Measurements from ENCODE around the gene DNM3.

DNM3 gene

GRCh38 chr1:172384656-172385055, 543.4 kb downstream of the DNM3 start:
- no CpG with 5 or more reads among the region's 1 CpG for WGBS (ENCODE audit: insufficient coverage)
- DNase-seq = no peak
- no peaks in the 10 kb centered on the region for H3K36me3 ChIP-seq (ENCODE audit: control insufficient read depth in 4 of 4, insufficient read depth in 4 of 4, low read length in 3 of 4)
- CTCF ChIA-PET = interaction anchor here (1.2 kb wide), 1 partner anchor 382 kb away, joined by 3 read pairs; no protein-coding TSS in a partner anchor
- H3K27ac ChIP-seq (ENCODE audit: insufficient read depth in 1 of 2, low read depth in 1 of 2, low read length in 2 of 2, poor library complexity in 1 of 2, severe bottlenecking in 2 of 2) = no peak overlapping the region
- no peaks in the 10 kb centered on the region for H3K9me3 ChIP-seq (ENCODE audit: control extremely low read depth in 1 of 5, control insufficient read depth in 4 of 5, insufficient read depth in 2 of 5, low read depth in 1 of 5, low read length in 4 of 5)
- peaks cover 3 to 22% (median 18%) of the 10 kb centered on the region in 4 experiments for H3K4me1 ChIP-seq (ENCODE audit: control extremely low read depth in 1 of 4, control insufficient read depth in 4 of 4, insufficient read depth in 4 of 4, low read length in 3 of 4)
- no peaks in the 10 kb centered on the region for H3K27me3 ChIP-seq (replicated peaks in 2 of 5; ENCODE audit: control insufficient read depth in 4 of 5, insufficient read depth in 5 of 5, low read length in 4 of 5)
- POLR2A ChIA-PET = no interaction called here
- H3K4me3 ChIP-seq (ENCODE audit: control insufficient read depth in 1 of 7, extremely low read depth in 1 of 7, insufficient read depth in 4 of 7, low read depth in 2 of 7, low read length in 6 of 7) = no peak overlapping the region

- Histone ChIP-seq H3K9me3 (ENCODE audit: control extremely low read depth in 1 of 5, control insufficient read depth in 4 of 5, insufficient read depth in 2 of 5, low read depth in 1 of 5, low read length in 4 of 5) (no peaks in the 10 kb centered on the region), H3K4me3 (ENCODE audit: control insufficient read depth in 1 of 7, extremely low read depth in 1 of 7, insufficient read depth in 4 of 7, low read depth in 2 of 7, low read length in 6 of 7) (no peak overlapping the region), H3K27ac (ENCODE audit: insufficient read depth in 1 of 2, low read depth in 1 of 2, low read length in 2 of 2, poor library complexity in 1 of 2, severe bottlenecking in 2 of 2) (no peak overlapping the region), H3K36me3 (ENCODE audit: control insufficient read depth in 4 of 4, insufficient read depth in 4 of 4, low read length in 3 of 4) (no peaks in the 10 kb centered on the region), H3K4me1 (ENCODE audit: control extremely low read depth in 1 of 4, control insufficient read depth in 4 of 4, insufficient read depth in 4 of 4, low read length in 3 of 4) (peaks cover 3 to 11% (median 7%) of the 10 kb centered on the region in 4 experiments), H3K27me3 (replicated peaks in 2 of 5; ENCODE audit: control insufficient read depth in 4 of 5, insufficient read depth in 5 of 5, low read length in 4 of 5) (no peaks in the 10 kb centered on the region)
- CTCF ChIA-PET = interaction anchor here (0.6 to 1.3 kb wide), 2 partner anchors 57 to 66 kb away, joined by 3 to 4 read pairs; partner anchors contain the start of gene PIGC
- WGBS (ENCODE audit: insufficient coverage) = no CpG with 5 or more reads among the region's 2 CpGs
- DNase-seq = no peak
- POLR2A ChIA-PET = no interaction called here
Measured at GRCh38 chr1:172386046-172386445, 544.7 kb downstream of the DNM3 start.

- Histone ChIP-seq H3K27me3 (replicated peaks in 2 of 5; ENCODE audit: control insufficient read depth in 4 of 5, insufficient read depth in 5 of 5, low read length in 4 of 5) (no peaks in the 10 kb centered on the region), H3K4me1 (ENCODE audit: control extremely low read depth in 1 of 4, control insufficient read depth in 4 of 4, insufficient read depth in 4 of 4, low read length in 3 of 4) (peaks cover 0 to 5% (median 5%) of the 10 kb centered on the region in 4 experiments), H3K36me3 (ENCODE audit: control insufficient read depth in 4 of 4, insufficient read depth in 4 of 4, low read length in 3 of 4) (no peaks in the 10 kb centered on the region), H3K27ac (ENCODE audit: insufficient read depth in 1 of 2, low read depth in 1 of 2, low read length in 2 of 2, poor library complexity in 1 of 2, severe bottlenecking in 2 of 2) (no peak overlapping the region), H3K9me3 (ENCODE audit: control extremely low read depth in 1 of 5, control insufficient read depth in 4 of 5, insufficient read depth in 2 of 5, low read depth in 1 of 5, low read length in 4 of 5) (no peaks in the 10 kb centered on the region), H3K4me3 (ENCODE audit: control insufficient read depth in 1 of 7, extremely low read depth in 1 of 7, insufficient read depth in 4 of 7, low read depth in 2 of 7, low read length in 6 of 7) (no peak overlapping the region)
- ChIA-PET POLR2A (no interaction called here), CTCF (no interaction called here)
- no peak for DNase-seq
- WGBS (ENCODE audit: insufficient coverage) = 100% methylated on average over 2 of the region's 8 CpGs
Measured at GRCh38 chr1:172388490-172388889, 547.2 kb downstream of the DNM3 start.

GRCh38 chr1:172390301-172390682, 549.0 kb downstream of the DNM3 start:
- no peaks in the 10 kb centered on the region for H3K36me3 ChIP-seq (ENCODE audit: control insufficient read depth in 4 of 4, insufficient read depth in 4 of 4, low read length in 3 of 4)
- CTCF ChIA-PET = interaction anchor here (1.1 kb wide), 1 partner anchor 300 kb away, joined by 3 read pairs; no protein-coding TSS in a partner anchor
- POLR2A ChIA-PET = no interaction called here
- no peaks in the 10 kb centered on the region for H3K9me3 ChIP-seq (ENCODE audit: control extremely low read depth in 1 of 5, control insufficient read depth in 4 of 5, insufficient read depth in 2 of 5, low read depth in 1 of 5, low read length in 4 of 5)
- no peak overlapping the region for H3K4me3 ChIP-seq (ENCODE audit: control insufficient read depth in 1 of 7, extremely low read depth in 1 of 7, insufficient read depth in 4 of 7, low read depth in 2 of 7, low read length in 6 of 7)
- no peak overlapping the region for H3K27ac ChIP-seq (ENCODE audit: insufficient read depth in 1 of 2, low read depth in 1 of 2, low read length in 2 of 2, poor library complexity in 1 of 2, severe bottlenecking in 2 of 2)
- H3K4me1 ChIP-seq (ENCODE audit: control extremely low read depth in 1 of 4, control insufficient read depth in 4 of 4, insufficient read depth in 4 of 4, low read length in 3 of 4) = peaks cover 7 to 19% (median 15%) of the 10 kb centered on the region in 4 experiments
- WGBS (ENCODE audit: insufficient coverage) = no CpG with 5 or more reads among the region's 3 CpGs
- no peak for DNase-seq
- H3K27me3 ChIP-seq (replicated peaks in 2 of 5; ENCODE audit: control insufficient read depth in 4 of 5, insufficient read depth in 5 of 5, low read length in 4 of 5) = no peaks in the 10 kb centered on the region

DNA sequence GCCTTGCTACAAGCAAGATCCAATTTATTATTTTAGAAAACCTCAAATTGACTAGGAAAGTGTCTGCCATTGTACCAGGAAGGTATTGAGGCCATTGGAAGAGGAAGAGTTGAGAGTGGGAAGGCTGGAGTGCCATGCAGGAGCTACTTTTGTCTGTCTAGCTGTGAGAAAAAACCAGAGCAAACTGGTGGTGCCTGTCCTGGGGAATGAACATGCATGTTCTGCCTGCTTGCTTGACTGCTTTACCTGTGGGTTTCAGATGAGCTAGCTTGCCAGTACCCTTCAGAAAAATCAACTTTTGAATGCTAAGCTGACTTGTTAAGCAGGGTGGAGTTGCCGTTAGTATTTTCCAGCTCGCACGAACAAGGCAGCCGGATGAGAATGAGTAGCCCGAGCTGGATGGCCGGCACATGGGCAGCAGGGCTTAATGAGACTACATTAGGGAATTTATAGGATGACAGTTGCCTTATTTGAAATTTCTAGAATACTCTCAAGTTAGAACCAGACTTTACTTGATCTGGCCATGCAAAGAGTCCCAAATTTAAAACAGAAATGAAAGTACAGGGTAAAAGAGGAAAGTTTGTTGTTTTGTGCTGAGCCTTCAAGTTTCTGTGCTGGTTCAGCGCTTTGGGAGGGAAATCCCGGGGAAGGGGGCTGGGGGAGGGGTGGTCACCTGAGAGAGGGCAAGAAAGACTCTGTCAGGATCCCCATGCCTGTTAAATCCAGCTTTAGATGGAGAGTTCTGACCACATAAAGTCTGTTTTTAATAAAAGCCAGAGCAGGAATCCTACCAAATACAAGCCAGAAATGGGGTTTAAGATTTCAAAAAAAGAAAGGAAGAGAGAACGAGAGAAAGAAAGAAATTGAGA, 549.6 kb downstream of the DNM3 start:
- H3K27ac ChIP-seq (ENCODE audit: insufficient read depth in 1 of 2, low read depth in 1 of 2, low read length in 2 of 2, poor library complexity in 1 of 2, severe bottlenecking in 2 of 2) = no peak overlapping the region
- peaks cover 7 to 19% (median 15%) of the 10 kb centered on the region in 4 experiments for H3K4me1 ChIP-seq (ENCODE audit: control extremely low read depth in 1 of 4, control insufficient read depth in 4 of 4, insufficient read depth in 4 of 4, low read length in 3 of 4)
- POLR2A ChIA-PET = no interaction called here
- CTCF ChIA-PET = interaction anchor here (1.1 kb wide), 1 partner anchor 300 kb away, joined by 3 read pairs; no protein-coding TSS in a partner anchor
- WGBS (ENCODE audit: insufficient coverage) = 91% methylated on average over 8 of the region's 9 CpGs
- no peak for DNase-seq
- H3K4me3 ChIP-seq (ENCODE audit: control insufficient read depth in 1 of 7, extremely low read depth in 1 of 7, insufficient read depth in 4 of 7, low read depth in 2 of 7, low read length in 6 of 7) = no peak overlapping the region
- H3K27me3 ChIP-seq (replicated peaks in 2 of 5; ENCODE audit: control insufficient read depth in 4 of 5, insufficient read depth in 5 of 5, low read length in 4 of 5) = no peaks in the 10 kb centered on the region
- no peaks in the 10 kb centered on the region for H3K9me3 ChIP-seq (ENCODE audit: control extremely low read depth in 1 of 5, control insufficient read depth in 4 of 5, insufficient read depth in 2 of 5, low read depth in 1 of 5, low read length in 4 of 5)
- no peaks in the 10 kb centered on the region for H3K36me3 ChIP-seq (ENCODE audit: control insufficient read depth in 4 of 4, insufficient read depth in 4 of 4, low read length in 3 of 4)

- WGBS (ENCODE audit: insufficient coverage) = no CpG with 5 or more reads among the region's 1 CpG
- no peaks in the 10 kb centered on the region for H3K27me3 ChIP-seq (replicated peaks in 2 of 5; ENCODE audit: control insufficient read depth in 4 of 5, insufficient read depth in 5 of 5, low read length in 4 of 5)
- H3K36me3 ChIP-seq (ENCODE audit: control insufficient read depth in 4 of 4, insufficient read depth in 4 of 4, low read length in 3 of 4) = no peaks in the 10 kb centered on the region
- H3K4me3 ChIP-seq (ENCODE audit: control insufficient read depth in 1 of 7, extremely low read depth in 1 of 7, insufficient read depth in 4 of 7, low read depth in 2 of 7, low read length in 6 of 7) = no peak overlapping the region
- H3K9me3 ChIP-seq (ENCODE audit: control extremely low read depth in 1 of 5, control insufficient read depth in 4 of 5, insufficient read depth in 2 of 5, low read depth in 1 of 5, low read length in 4 of 5) = no peaks in the 10 kb centered on the region
- H3K4me1 ChIP-seq (ENCODE audit: control extremely low read depth in 1 of 4, control insufficient read depth in 4 of 4, insufficient read depth in 4 of 4, low read length in 3 of 4) = peaks cover 7 to 19% (median 15%) of the 10 kb centered on the region in 4 experiments
- H3K27ac ChIP-seq (ENCODE audit: insufficient read depth in 1 of 2, low read depth in 1 of 2, low read length in 2 of 2, poor library complexity in 1 of 2, severe bottlenecking in 2 of 2) = no peak overlapping the region
- no peak for DNase-seq
- ChIA-PET POLR2A (no interaction called here), CTCF (interaction anchor here (0.7 to 1.0 kb wide), 2 partner anchors 11 to 301 kb away, joined by 3 read pairs; no protein-coding TSS in a partner anchor)
Measured at GRCh38 chr1:172391976-172392375, 550.7 kb downstream of the DNM3 start.

- WGBS (ENCODE audit: insufficient coverage) = 93% methylated on average over 5 of the region's 5 CpGs
- DNase-seq = peak in 2 of 3 donors; percentile 65 to 82
Measured at GRCh38 chr1:172393354-172393753, 552.1 kb downstream of the DNM3 start.

More at GRCh38 chr1:172393354-172393753, 552.1 kb downstream of the DNM3 start:
- POLR2A ChIA-PET = no interaction called here
- CTCF ChIA-PET = interaction anchor here (1.2 to 2.0 kb wide), 4 partner anchors 12 to 391 kb away, joined by 3 to 4 read pairs (median 3); no protein-coding TSS in a partner anchor
- Histone ChIP-seq H3K27me3 (replicated peaks in 2 of 5; ENCODE audit: control insufficient read depth in 4 of 5, insufficient read depth in 5 of 5, low read length in 4 of 5) (no peaks in the 10 kb centered on the region), H3K4me1 (ENCODE audit: control extremely low read depth in 1 of 4, control insufficient read depth in 4 of 4, insufficient read depth in 4 of 4, low read length in 3 of 4) (peaks cover 7 to 19% (median 15%) of the 10 kb centered on the region in 4 experiments), H3K9me3 (ENCODE audit: control extremely low read depth in 1 of 5, control insufficient read depth in 4 of 5, insufficient read depth in 2 of 5, low read depth in 1 of 5, low read length in 4 of 5) (no peaks in the 10 kb centered on the region), H3K36me3 (ENCODE audit: control insufficient read depth in 4 of 4, insufficient read depth in 4 of 4, low read length in 3 of 4) (no peaks in the 10 kb centered on the region), H3K4me3 (ENCODE audit: control insufficient read depth in 1 of 7, extremely low read depth in 1 of 7, insufficient read depth in 4 of 7, low read depth in 2 of 7, low read length in 6 of 7) (no peak overlapping the region), H3K27ac (ENCODE audit: insufficient read depth in 1 of 2, low read depth in 1 of 2, low read length in 2 of 2, poor library complexity in 1 of 2, severe bottlenecking in 2 of 2) (peak overlapping the region in 1 of 2 experiments; percentile 66)

All from common myeloid progenitor, CD34-positive (primary cell).